CD4-positive, alpha-beta T cell treated with Interleukin-4 for 1 hour (primary cell): ENCODE results near the gene ZSWIM2.
"Not testable (repeated sequence)": the region's sequence is repeated elsewhere in the genome, so short reads cannot be mapped to it uniquely, and the experiment has no call there.

Experiments used
- DNase-seq, 2 donors: peaks; one replicate each; pipeline ENCODE4 v3.0.0-alpha.2; 2020 to 2022

The ZSWIM2 gene, protein sequence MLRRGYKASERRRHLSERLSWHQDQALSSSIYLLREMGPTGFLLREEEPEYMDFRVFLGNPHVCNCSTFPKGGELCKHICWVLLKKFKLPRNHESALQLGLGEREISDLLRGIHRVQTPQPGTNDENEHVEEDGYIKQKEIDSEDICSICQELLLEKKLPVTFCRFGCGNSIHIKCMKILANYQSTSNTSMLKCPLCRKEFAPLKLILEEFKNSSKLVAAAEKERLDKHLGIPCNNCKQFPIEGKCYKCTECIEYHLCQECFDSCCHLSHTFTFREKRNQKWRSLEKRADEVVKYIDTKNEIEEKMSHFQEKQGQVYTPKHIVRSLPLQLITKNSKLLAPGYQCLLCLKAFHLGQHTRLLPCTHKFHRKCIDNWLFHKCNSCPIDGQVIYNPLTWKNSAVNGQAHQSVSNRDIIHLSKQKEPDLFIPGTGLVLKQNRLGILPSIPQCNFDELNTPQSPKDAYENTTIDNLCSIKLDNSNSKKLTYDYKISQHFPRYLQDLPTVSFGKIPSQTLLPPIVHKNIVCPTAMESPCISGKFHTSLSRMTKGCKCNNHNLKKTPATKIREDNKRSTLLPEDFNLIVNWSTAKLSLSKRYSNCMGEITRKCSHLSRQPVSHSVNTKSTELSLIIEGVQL

GRCh38 chr2:186848873-186849578, at the start of gene ZSWIM2:
Gene ZSWIM2, minus strand, starts transcription at chr2:186849170. Its CDS starts 40 bp downstream, at chr2:186849130.
- peak in 1 of 2 donors; percentile 16 for DNase-seq

GRCh38 chr2:186896220-186896619, 47.2 kb upstream of the ZSWIM2 start:
- not testable (repeated sequence) for DNase-seq

DNA sequence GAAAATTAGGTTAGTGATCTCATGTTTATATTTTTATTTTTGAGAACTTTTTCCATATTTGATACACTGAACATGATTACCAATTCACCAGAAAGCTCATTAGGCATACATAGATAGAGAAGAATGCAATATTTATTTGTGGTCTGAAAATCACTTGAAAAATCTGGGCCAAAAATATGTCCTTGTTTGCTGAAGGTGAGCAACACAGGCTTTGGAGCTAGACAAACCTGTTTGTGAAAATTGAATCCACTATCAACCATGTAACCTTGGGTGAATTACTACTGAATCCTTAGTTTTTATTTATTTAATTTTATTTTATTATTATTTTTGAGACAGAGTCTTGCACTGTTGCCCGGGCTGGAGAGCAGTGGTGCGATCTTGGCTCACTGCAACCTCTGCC, 46.5 kb upstream of the ZSWIM2 start:
- DNase-seq, result no peak

DNA sequence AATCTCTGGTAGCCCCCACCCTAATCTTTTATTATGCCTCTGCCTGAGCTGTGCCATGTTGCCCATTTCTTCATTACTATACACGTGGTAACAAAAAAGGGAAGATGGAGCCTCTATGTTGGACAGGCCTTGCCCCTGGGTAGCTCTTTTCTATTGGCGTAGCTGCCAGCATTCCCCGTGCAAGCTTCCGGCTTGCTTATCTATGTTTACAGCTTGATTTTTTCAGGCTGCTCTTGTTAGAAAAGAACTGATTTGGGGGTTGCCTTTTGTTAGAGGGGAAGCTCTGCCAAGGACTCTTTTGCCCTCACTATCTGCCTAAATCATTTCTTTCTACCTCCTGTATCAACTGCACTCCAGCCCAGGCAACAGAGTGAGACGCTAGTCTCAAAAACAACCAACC, 45.5 kb upstream of the ZSWIM2 start:
- DNase-seq, result no peak

DNA sequence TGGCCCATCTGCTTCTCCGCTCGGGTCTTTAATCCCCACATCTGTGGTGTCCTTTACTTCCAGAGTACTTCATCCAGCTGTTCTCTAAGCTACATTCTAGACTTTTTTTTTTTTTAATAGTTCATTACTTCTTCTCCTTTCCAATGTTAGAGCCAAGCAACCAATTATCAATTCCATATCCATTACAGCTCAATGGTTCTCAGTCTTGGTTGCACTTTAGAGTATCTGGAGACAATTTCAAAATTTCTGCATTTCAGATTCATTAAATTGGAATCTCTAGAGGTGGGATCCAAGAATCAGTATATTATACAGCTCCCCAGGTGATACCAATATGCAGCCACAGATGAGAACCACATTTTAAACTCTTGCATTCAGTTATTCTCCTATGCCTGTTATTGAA, 43.9 kb upstream of the ZSWIM2 start:
- no peak for DNase-seq

- no peak for DNase-seq
Observed at GRCh38 chr2:186891185-186891621, 42.2 kb upstream of the ZSWIM2 start.

- no peak for DNase-seq
Observed at GRCh38 chr2:186889101-186889879, 40.3 kb upstream of the ZSWIM2 start.

DNA sequence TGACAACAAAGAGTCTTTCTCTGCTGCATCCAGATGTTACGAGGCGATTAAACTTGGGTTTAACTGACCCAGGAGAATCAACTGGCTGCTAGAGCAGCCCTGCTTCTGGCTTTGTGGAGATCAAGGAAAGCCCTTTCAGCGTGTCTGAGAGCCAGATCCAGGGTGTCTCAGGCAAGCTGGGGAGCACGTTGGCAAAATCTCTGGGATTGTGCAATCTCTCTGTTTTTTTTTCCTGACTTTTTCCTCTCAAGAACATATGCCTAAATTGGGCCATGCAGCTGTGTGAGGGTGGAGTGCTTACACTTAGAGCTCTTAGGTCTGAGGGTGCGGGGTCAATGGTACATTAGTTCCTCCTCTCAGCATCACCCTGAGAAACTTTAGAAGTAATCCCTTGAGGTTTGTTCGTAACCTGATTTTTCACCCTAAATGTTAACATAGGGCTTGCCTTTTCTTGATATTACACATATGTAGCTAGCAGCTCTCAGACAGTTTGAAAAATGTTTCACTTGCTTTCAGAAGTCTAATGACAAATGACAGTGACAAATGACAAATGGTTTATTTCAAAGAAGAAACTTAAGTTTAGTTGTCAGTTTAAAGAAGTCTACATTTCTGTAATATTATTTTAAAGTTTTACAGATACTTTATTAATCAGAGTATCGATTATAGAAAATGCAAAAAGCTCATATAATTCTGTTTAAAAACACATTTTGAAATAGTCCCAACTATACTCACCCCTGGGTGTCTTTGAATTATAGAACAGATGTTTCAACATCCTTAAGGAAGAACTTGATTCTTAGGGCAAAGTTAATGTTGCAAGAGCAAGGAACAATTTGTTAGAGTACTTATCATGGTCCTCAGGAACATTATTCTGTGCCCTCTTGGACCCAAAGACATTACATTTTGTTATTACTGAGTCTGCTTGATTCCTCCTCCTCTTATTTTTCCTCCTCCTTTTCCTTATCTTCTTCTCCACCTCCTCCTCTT, 38.4 kb upstream of the ZSWIM2 start:
- no peak for DNase-seq

DNA sequence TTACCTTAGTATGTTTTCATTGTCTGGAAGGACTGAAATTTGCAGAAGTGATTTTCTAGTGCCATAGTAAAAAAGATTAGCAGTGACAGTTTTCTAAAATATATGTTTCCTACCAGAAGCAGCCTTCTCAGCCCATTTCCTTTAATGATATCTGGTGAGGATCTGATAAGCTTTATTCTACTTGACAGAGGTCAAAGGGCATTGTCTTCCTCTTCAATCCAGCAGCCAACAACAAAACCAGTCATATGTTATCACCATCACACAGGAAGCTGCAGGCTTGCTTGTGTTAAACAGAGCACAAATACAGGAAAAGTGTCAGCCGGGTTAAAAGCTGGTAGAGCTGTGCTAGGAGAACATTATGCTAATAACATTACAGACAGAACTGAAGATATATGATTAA, 35.6 kb upstream of the ZSWIM2 start:
- DNase-seq, result no peak

- DNase-seq, result no peak
Observed at GRCh38 chr2:186883666-186884065, 34.7 kb upstream of the ZSWIM2 start.

- DNase-seq, result no peak
Observed at GRCh38 chr2:186882511-186883071, 33.6 kb upstream of the ZSWIM2 start.

GRCh38 chr2:186881660-186882059, 32.7 kb upstream of the ZSWIM2 start:
- DNase-seq, result no peak

- no peak for DNase-seq
Observed at GRCh38 chr2:186879312-186879711, 30.3 kb upstream of the ZSWIM2 start.

- no peak for DNase-seq
Observed at GRCh38 chr2:186874713-186875112, 25.7 kb upstream of the ZSWIM2 start.

DNA sequence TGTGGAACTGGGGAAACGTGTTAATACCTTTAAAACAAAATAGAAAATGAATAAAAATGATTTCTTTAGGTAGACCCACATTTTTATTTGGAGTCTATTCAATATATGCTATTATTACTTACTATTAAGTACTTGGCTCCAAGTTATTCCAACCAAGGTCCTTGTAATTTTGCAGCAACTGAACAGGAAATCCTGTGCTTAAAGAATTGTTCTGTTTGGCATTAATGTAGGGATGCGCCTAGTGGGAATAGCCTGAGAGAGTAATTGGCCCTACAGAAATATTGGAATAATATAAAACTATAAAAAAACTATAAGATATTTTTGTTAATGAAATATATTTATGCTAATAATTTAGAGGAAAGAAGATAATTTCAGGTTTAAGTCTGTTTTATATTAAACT, 22.9 kb upstream of the ZSWIM2 start:
- no peak for DNase-seq

- DNase-seq, result no peak
Observed at GRCh38 chr2:186868344-186868743, 19.4 kb upstream of the ZSWIM2 start.

DNA sequence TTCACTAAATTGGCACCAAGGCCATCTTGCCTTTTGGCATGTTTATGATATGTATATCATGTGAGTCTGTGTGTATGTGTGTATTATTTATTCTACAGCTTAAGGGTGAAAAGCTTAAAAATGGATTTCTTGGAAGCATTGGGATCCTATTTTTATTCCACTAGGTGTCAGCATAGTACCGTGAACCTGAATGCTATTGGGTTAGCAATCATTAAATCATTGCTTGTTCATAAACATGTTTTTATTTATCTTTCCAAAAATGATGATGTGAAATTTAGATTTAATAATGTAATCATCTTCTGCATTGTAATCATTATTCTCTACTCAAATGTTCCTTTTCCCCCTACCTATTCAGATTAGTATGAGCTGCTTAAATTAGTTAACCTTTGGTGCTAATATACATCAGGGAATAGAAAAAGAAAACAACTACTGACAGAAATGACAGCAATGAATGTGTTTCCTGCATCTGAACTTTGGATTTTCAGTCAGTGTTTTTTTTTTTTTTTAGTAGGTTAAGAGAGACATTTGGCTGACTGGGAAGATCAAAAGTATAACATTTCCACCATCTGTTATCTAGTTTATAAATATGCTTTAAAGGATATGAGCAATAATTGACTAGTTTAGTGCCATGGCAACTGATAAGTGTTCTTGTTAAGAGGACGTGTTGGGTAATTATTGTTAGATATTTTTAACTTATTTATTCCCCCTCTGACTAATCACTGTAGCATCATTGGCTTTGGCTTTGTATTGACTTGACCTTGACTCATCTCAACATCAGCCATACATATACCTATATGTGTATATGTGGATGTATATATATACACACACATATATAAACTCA, 14.1 kb upstream of the ZSWIM2 start:
- DNase-seq, result no peak

DNA sequence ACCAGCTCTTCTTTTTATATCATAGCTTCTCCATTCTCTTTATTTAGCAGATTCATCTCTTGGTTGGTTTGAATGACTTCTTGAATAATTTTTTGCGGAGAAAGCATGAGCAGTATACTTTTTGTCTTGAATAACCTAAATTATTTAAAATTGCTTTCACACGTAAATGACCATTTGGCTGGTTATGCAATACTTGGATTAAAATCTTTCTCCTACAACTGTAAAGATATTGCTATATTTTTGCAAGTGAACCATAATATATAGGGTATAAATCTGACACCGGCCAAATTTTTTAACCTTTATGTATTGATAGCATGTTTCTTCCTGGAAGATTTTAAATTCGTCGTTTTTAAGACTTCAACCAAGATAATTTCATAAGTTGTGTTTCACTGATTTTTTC, 6.2 kb upstream of the ZSWIM2 start:
- no peak for DNase-seq

GRCh38 chr2:186853951-186854350, 5.0 kb upstream of the ZSWIM2 start:
- no peak for DNase-seq

DNA sequence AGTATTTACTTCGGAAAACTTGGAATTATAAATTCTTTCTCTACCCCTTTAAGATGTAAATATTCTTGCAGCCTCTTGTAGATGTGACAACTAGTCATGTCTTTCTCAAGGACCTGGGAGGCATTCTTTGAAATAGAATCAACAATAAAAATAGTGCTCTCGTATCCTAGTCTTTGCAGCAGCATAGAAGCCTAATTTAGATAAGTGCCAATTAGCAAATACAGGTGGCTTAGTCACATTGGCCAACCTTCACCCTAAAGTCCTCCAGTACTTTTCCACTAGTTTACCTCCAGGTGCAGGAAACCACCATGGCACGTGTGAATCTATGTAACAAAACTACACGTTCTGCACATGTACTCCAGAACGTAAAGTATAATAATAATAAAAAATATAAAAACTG, 3.5 kb upstream of the ZSWIM2 start:
- DNase-seq, result no peak
